Stimulated activated CD8-positive, alpha-beta memory T cell treated with anti-CD3 and anti-CD28 coated beads, Interleukin-4, amount 100 ng/mL, for 4 hours (primary cell): ENCODE data around the gene COL21A1.

ENCODE experiments used
- DNase-seq, 2 donors: peaks; one replicate each; pipeline ENCODE4 v3.0.0-alpha.2; 2020; ENCODE audit warnings: low read depth in 2 of 2, low spot score in 1 of 2

COL21A1 gene

GRCh38 chr6:56245903-56246351 is 1.5 kb downstream of the COL21A1 start:
- no peak for DNase-seq

- DNase-seq: no peak
Measured at GRCh38 chr6:56244528-56245253, 2.7 kb downstream of the COL21A1 start.

GRCh38 chr6:56244089-56244488 is 3.3 kb downstream of the COL21A1 start:
- DNase-seq: no peak

DNA sequence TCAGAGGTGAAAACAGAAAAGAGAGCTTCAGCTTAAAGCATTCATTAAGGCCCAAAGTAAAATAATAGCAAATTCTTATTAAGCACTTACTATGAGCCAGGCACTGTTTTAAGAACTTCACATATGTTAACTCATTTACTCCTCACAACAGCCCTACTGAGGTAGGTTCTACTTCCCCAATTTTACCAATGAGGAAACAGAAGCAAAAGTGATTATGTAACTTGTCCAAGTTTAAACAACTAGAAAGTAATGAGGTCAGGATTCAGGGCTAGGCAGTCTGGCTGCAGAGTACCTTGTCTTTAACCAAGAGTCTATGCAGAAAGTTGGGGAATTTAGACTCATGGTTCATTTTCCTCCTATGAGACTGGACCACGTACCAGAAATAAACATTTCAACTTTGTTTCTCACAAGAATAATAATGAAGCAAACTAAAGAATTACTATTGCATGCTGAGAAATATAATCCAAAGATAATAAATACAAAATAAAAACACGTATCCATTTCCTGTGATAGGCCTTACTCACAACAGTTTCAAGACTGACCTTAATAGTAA is 3.8 kb downstream of the COL21A1 start:
- DNase-seq: no peak

- no peak for DNase-seq
Measured at GRCh38 chr6:56242346-56242745, 5.0 kb downstream of the COL21A1 start.

GRCh38 chr6:56241124-56241802 is 6.1 kb downstream of the COL21A1 start:
- DNase-seq: no peak

DNA sequence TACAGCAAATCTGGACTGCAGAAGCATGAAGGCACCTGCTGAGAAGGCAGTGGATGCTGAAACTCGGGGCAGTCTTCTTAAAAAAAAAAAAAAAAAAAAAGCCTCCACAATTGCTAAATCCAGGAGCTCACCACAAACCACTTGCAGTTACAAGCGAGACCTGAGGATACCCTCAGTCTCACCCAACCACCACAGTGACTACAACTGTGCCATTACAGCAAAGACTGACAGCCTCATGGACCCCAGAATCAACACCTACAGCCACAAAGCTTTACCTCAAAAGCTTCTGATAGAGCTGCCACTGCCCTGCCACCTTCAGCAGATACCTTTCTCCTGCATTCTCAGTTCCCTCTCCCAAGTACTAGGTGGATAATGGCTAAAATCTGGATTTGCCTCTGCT is 9.0 kb downstream of the COL21A1 start:
- DNase-seq: no peak

DNA sequence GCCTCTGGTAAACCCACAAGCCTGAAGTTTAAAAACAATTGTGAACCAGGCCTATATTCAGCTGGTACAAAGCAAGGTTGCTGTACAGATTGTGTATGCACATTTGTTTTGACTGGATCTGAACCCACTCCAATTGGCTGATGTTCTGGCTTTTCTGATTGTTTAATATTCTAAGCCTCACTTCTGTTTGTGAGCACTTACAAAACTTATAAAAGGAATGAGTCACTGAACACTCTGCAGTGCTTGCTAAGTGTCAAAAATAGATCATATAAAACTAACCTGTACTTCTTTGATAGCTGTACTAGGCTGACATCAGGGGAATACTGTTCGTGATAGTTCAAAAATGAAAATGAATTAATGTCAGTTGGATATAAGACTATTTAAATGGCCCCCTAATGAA is 12.1 kb downstream of the COL21A1 start:
- no peak for DNase-seq

- DNase-seq: no peak
Measured at GRCh38 chr6:56232436-56232835, 14.9 kb downstream of the COL21A1 start.

GRCh38 chr6:56231827-56232226 is 15.6 kb downstream of the COL21A1 start:
- DNase-seq: no peak

DNA sequence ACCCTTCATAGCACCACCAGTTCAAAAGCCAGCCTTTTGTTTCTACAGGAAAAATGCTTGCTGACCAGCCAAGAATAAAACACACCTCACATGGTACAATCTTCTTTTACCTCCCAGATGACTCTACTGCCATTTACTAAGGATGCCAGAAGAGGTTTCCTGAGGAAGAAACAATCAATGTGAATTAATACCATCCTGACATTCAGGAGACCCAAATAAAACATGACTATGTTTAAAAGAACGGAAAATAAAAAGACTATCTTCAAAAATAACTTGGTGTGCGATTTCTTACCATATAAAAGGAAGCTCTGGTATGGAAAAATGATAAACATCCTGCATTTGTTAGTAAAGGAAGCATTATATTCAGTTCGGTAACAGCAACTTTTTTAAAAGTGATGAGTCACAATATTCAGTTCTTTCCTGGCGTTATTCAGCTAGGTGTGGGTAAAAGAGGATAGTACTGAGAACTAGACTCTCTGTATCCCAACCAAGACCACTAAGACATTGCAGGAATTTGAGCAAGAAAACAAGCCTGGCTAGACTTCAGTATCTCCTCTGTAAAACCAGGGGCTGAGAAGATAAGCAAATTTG is 16.3 kb downstream of the COL21A1 start:
- DNase-seq: no peak

DNA sequence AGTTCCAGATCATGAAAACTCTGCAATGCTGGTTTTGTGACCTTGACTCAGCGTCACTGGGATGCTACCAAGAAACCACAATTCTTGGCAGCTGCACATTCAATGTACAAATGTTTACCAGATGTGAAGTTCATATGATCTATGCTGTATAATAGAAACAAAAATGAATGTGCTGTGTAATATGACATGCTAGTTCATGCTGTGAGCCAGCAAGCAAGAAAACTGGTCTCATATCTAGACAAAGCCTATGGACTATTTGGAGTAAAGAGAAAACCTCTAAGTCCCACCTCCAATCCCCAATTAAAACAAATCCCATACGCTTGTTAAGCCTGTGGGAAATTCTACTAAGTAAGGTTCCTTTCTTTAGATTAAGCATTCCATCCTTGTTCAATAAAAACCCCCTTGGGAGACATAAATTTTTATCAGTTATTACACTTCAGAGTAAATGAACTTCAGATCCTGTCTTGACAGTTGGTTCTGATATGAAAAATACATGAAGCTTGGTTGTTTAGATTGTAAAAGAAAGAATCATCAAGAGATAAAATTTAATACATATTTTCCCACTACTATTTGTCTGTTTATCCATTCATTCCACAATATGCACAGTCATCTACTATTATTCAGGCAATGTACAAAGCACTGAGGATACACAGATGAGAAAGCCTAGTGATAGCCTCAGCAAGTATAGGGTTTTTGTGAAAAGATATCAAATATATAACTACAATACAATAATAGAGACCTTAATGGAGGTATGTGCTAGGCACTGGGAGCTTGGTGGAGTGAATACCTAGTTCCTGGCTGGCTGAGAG is 20.1 kb downstream of the COL21A1 start:
- DNase-seq: no peak

DNA sequence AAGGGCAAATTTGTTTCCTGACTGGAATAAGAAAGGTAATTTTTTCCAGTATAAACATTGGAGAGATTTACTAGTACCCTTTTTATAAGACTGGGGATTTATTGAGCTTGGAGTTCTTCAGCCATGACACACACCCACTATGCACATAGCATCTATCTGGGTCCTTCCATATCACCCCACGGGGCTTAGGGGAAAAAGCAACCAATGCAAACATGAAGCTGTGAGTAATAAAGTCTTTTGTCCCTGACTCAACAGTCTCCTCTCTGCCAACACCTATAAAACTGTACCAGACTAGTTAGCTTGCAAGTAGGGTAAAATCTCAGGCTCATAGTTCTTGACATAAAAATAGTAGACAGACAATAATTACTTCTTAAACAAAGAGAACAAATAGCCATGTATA is 23.4 kb downstream of the COL21A1 start:
- DNase-seq: no peak

GRCh38 chr6:56222499-56222898 is 24.9 kb downstream of the COL21A1 start:
- no peak for DNase-seq

GRCh38 chr6:56220078-56220477 is 27.3 kb downstream of the COL21A1 start:
- no peak for DNase-seq

- no peak for DNase-seq
Measured at GRCh38 chr6:56214703-56215101, 32.7 kb downstream of the COL21A1 start.

DNA sequence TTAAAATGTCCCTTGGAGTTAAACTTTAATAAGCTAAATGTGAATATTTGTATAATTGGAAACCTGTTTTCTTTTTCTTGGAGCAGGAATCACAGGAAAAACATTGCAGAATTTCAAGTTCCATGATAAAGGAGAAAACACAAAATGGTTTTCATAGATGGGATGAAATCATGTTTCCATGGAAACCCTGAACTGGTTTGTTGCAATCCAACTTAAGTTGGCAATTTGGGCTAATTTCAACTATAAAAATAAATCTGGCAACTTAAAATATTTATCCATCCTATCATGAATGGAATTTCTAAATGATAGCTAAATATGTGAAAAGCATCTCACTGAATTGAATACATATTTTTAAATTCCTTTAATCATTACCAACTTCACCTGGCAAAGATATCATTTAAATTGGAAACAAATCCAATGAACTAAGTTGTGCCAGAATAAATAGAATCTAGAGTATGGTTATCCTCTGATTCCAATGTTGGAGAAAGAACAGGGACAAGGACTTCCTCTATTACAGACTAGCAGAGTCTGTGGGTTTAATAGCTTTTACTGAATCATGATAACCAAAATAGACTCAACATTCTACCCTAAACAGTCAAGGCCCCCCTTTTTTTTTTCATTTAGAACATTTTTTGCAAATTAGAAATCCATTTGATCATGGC is 33.2 kb downstream of the COL21A1 start:
- no peak for DNase-seq

GRCh38 chr6:56211724-56212123 is 35.7 kb downstream of the COL21A1 start:
- no peak for DNase-seq

DNA sequence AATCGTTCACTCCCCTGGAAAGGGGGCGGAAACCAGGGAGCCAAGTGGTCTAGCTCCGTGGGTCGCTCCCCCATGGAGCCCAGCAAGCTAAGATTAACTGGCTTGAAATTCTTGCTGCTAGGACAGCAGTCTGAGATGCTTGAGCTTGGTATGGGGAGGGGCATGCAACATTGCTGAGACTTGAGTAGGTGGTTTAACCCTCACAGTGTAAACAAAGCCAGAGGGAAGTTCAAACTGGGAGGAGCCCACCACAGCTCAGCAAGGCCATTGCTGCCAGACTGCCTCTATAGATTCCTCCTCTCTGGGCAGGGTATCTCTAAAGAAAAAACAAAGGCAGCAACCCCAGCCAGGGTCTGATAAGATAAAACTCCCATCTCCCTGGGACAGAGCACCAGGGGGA is 43.2 kb downstream of the COL21A1 start:
- DNase-seq: no peak

GRCh38 chr6:56199956-56200355 is 47.4 kb downstream of the COL21A1 start:
- no peak for DNase-seq

- no peak for DNase-seq
Measured at GRCh38 chr6:56193846-56194245, 53.5 kb downstream of the COL21A1 start.
